Stimulated activated CD4-positive, alpha-beta T cell treated with anti-CD3 and anti-CD28 coated beads, Interleukin-15, amount 100 ng/mL, for 1 hour (primary cell): ENCODE results near the gene RBM19.
"Not testable (repeated sequence)": the region's sequence is repeated elsewhere in the genome, so short reads cannot be mapped to it uniquely, and the experiment has no call there.

Experiments used
- DNase-seq, 2 donors: peaks; one replicate each; pipeline ENCODE4 v3.0.0-alpha.2; 2020; ENCODE audit warnings: low read depth in 1 of 2, low spot score in 1 of 2

Gene RBM19

DNA sequence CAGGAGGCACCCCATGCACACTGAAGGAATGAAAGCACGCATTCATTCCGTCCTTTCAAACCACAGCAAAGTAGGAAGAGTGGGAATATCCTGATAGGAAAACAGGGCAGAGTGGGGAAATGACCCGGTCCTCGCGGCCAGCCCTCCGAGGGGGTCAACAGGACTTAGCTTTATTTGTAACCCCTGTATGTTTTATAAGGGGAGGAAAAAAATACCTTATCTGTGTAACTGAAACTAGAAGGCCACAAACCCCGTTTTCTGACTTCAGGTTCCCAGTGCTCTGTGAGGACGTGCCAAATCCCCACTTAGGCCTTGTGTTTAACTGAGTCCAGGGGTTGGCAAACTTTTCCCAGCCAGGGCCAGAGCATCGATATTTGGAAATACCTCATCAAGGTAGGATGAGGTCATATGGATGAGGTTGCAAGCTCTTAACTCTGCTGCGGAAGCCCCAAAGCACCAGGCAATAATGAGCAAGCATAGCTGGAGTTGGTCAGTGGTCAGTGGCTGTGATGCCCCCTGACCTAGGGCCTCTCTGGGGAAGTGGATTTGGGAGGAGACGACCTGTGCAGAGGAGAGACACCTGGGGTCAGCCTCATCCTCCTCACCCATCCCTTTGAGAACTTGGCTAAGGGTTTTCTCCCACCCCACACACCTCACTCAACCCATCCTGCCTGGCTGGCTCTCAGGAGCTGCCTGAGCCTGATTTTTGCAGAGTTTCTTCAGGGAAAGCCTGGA is 58.5 kb downstream of the RBM19 start:
- no peak for DNase-seq

DNA sequence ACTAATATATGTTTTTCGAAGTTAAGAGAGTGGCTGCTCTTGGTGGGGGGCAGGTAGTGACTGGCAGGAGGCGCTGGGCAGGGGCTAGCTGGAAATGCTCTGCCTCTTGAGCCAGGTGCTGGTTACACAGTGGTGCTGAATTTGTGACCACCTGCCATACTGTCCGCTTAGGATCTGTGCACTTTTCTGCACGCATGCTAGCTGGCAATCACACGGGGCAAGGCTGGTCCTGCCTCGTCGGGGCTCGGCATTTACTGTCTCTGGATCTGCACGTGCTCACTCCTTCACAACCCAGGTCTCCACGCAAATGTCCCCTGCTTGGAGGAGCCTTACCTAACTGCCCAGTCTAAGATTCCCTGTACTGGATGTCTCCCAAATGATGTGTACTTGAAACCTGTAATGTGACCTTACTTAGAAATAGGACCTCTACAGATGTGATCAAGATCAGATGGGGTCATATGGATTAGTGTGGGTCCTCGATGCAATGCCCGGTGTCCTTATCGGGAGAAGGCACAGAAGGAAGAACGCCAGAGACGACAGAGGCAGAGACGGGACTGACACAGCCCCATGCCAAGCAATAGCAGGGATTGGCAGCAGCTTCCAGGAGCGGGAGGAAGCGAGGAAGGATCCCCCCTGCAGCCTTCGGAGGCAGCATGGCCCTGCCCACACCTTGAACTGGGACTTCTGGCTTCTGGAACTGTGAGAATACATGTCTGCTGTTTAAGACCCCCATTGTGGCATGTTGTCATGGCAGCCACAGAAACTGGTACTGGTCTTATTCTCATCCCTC is 59.5 kb downstream of the RBM19 start:
- no peak for DNase-seq

DNA sequence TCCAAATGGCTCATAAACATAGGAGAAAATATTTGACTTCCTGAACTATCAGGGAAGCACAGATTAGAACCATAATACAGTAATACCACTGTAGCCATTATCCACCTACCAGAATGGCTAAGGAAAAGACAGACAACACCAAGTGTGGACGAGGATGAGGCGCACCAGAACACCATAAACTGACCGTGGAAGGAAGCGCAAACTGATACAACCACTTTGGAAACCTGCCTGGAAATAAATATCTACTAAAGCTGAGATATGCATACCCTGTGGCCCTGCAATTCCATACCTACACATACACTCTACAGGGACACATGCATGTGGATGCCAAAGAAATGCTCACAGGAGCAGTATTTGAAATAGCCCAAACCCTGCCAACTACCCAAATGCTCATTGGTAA is 60.3 kb downstream of the RBM19 start:
- no peak for DNase-seq

DNA sequence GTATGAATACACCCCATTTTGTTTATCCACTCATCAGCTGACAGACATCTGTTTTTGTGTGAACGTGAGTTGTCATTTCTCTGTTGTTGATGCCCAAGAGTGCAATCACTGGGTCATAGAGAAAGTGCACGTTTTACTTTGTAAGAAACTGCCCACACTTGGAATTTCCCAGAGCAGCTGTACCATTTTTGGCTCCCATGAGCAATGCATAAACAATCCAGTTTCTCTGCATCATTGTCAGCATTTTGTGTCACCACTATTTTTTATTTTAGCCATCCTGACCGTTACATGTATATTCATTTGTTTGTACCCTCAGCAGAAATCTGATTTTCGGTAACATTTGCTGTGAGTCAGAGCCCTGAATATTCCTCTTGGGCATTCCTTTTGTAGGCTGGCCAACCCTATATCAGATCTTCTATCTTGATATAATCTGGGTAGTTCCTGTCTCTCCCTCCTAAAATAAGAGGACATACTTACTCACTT is 62.7 kb downstream of the RBM19 start:
- DNase-seq = no peak

DNA sequence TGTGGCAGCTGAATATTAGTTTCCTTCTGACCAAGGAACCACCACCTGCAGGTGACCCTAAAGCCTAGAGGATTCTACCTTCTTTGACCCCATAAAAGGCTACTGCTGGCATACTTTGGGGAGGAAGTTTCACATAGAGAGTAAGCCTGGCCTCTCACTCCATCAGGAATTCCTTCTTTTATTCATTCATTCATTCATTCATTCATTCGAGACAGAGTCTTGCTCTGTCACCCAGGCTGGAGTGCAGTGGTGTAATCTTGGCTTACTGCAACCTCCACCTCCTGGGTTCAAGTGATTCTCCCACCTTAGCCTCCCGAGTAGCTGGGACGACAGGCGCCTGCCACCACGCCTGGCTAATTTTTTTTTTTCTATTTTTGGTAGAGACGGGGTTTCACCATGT is 64.8 kb downstream of the RBM19 start:
- not testable (repeated sequence) for DNase-seq

DNA sequence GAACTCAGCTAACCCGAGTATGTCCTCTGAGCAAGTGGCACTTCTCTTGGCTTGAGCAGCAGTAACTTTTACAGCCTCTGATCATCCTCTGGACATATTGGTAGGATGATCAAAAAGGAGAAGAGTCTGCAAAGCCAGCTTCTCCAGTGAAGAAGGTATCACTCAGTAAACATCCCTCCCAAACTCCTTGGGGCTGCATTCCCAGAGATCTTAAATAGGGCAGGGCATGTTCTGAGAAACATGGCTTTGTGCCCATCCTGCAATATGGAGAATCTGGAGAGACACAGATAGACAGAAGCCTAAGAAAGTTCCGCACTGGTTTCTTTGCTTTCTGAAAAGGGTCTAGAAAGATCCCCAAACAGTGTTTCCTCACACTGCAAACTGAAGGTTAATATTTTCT is 65.4 kb downstream of the RBM19 start:
- DNase-seq = no peak

DNA sequence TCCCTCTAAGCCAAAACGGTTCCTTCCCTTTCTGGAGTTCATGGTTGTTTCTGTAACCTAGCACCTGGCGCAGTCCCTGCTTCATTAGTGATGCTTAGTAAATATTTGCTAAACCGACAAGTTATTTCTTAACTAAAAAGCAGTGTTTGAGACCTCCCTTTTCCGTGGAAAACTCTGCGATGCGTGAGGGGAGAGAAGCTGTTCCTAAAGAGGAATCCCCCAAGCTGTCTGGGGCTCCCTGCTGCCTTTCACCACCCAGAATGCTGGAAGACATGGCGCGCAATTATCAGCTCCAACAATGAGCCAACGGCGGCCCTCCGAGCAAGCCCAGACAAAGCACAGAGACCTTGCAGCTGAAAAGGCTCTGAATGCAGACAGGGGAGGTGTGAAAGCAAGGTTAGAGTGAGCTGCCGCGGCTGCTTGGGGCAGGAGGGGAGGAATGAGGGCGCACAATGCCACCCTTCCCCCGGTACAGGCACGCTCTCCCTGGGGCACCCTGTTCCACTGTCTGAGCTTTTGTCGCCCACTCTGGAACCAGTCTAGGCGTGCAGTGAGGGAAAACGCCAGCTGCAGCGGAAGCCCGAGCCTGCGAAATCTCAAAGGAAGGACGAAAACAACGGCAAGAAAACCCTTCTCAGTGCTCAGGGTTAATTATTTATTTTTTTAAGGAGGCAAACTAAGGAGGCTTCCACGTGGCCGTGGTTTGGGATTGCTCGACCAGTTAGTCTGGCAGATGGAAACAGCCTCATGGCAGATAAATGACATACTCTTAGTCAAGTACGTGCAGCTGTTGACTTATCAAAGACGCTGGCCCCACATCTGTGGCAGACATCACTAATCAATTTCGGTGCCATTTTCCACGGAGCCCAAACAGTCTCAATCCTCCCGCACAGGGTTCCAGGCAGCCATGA is 66.3 kb downstream of the RBM19 start:
- no peak for DNase-seq

DNA sequence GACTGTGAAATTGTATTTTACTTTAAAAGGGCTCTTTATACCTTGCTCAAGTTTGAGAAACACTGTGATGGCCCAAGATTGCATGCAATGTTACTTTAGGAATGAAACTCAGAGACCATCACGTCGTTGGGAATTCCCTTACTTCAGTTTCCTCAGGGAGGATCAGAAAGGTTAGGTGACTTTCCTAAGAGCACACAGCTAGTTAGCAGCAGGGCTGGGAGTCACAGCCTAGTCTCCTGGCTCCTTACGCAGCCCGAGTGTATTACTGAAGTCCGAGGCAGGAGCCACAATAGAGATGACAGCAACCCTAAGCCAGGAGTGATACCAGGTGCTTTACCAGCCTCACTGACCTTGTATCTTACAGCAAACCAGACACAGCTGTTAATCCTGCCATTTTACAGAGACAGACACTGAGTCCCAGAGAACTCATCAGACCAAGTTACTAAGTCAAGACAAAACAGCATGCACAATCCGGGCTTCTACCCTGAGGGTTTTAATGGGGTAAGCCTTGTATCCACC is 67.0 kb downstream of the RBM19 start:
- no peak for DNase-seq

DNA sequence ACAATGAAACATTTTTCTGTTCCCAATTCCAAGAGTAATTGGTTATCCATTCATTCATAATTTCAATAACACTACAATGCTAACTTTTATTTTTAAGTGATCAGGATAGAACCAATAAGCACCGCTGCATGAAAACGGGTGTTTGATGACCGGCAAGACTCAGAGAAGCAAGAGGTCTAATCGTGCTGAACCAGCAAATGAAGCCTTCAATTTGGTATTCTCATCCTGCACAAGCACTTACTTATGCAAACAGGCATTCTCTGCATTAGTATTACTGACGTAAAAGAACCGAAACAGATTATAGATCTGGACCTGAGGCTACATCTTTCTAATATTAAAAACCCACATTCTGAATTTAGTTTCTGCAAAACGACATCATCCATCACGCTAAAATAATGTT is 67.7 kb downstream of the RBM19 start:
- no peak for DNase-seq

DNA sequence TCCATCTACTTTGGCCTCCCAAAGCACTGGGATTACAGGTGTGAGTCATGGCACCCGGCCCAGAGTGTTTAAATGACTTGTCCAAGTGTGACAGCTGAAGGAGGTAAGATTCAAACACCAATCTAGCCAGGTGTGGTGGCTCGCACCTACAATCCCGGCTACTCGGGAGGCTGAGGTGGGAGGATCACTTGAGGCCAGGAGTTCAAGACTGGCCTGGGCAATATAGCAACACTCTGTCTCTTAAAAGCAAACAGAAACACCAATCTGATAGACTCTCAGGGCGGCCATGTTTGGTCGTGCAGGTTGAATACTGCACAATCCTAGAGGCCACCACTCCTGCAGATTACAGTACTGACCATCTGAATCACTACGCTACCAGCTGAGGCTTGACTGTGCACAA is 68.7 kb downstream of the RBM19 start:
- no peak for DNase-seq

DNA sequence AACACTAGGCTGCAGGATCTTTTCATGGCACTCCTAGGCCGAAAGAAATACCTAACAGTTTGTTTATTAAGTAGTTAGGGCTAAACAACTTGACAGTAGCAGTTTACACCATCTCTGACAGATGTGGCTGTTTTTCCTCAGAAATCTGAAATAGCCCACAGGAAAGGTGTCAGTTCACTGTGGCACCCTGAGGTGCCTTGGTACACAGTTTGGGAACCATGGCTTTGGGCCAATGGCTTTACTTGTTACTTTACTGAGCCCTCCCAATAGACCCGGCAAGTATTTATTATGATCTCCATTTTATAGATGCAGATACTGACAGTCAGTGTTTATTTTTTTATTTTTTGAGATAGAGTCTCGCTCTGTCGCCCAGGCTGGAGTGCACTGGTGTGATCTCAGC is 69.3 kb downstream of the RBM19 start:
- DNase-seq = no peak

DNA sequence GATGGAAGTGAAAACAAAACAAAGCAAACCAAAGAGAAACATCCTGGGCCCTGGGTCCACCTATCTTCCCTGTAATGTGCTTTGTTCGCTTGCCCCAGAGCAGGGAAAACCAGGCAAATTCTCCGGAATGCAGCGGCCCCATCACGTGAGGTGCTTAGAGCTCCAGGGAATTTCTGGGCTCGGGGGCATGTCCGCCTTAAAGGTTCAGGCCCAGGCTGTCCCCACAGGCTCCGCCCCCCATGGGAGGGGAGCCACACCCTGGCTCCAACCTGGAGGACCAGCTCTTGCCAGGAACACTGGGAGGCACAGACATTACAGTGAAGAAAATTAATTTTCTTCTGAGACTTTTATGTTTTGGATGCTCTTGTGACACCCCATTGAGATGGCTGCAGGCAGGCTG is 69.9 kb downstream of the RBM19 start:
- DNase-seq = no peak

DNA sequence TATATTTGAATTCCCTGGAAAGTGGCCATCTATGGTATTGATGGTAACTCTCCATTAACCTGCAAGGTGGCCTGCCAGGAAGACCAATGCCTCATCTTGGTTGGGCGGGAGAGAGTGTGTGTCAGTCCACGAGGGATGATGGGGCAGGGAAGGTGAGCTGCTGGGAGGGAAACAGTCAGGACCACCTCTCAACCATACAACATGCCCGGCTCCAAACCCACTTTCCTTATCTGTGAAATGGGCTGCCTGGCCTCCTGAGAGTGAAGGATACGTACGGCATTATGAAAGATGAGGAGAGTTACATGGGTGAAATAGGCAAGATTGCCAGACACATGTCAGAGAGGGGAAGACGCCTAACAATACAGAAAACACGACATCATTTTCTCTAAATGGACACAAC is 70.9 kb downstream of the RBM19 start:
- DNase-seq = no peak

DNA sequence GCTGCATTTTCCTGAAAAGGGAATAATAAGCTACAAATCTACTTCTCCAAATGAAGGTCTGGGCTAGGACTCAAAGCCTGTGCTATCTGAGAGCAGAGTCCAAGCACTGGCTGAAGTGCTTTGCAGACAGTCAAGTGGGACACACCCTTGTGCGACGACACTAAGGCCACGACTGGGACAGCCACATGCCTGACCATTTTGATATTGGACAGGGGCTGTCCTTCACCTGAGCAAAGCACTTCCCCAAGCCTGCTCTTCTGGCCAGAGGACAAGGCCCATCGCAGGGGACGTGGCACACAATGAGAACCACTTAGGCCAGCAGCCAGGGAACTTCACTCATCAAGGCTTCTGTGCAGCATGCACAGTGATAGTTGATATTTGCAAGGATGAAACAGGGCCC is 71.4 kb downstream of the RBM19 start:
- no peak for DNase-seq

DNA sequence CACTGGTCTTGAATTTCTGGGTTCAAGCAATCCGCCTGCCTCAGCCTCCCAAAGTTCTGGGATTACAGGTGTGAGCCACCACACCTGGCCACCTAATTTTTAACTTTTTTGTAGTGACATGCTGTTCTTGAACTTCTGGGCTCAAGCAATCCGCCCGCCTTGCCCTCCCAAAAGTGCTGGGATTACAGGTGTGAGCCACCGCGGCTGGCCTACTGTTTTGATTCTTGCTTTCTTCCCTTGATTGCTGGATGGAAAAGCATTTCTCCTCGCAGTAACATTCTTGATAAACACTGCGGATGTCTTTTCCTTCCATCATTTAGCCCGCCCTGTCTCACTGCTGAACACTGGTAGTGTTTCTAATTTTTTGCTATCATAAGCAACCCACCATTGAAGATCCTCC is 72.9 kb downstream of the RBM19 start:
- DNase-seq = no peak

DNA sequence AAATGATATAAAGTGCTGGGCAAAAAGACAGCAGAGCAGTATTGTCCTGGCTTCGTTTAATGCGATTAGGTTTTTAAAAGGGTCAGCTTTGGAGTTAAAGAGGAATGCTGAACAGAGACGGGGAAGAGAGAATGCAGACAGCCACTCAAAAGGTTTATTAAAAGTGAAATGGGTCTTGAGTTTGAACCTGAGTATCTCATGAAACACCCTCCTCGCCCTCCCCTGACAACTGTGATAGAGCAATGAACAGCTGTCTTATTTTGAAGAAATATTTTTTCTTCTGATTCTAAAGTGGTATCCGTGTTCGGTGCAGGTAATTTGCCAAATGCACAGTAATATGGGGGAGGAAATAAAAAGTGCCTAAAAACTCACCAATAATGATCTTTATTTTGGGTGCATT is 73.6 kb downstream of the RBM19 start:
- no peak for DNase-seq

DNA sequence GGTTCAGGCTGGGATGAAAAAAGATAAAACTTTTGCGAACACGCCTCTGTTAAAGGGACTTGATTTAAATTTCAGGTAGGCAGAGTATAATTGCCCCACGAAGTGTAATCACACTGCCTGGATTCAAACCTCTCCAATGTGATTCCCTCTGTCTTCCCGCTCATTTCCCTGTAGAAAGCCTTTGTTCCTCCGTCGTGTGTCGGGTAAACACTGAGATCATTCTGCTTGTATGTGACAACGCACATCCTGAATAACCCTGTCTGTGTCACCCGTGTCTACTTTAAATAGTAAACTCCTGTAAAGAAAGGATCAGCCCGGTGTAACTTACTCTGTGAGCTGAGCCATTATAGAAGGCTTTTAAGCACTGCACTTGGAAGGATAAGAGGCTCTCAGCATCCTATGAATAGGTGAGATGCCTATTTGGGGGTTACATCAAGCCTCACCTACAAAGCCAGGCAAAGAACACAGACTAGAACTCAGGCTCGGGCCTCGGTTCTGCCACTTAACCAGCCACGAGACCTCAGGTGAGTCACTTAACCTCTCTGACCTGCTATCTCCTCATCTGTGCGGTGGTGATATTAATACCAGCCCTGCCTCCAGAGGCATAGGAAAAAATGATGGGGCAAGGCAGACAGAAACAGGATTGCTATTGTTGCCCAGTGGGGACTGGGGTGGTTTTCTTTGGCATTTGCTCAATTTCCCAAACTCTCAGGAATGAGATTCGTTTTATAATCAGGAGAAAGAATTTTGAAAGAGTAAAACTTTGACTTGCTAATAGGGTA is 74.2 kb downstream of the RBM19 start:
- no peak for DNase-seq

DNA sequence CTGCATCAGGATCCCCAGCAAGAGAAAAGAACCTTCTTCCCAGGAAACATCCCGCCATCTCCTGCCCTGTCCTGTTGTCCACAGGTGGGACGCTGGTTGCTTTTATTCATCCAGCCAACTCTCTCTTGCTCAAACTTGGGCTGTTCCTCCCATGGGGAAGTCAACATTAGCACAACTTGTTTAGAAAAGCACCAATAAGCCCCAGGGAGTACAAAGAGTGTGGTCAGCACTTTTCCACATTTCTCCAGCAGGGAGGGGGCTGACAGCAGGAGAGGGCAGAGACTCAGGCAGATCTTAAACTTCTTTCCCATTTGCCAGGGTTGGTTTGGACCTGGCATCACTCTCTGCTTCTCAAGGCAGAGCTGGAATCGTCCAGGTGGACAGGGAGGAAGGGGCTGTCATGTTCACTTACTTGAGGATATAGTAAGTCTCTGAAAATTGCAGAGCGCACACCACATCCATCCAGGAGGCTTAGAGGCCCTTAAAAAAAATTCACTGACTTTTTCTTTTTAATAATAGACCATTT is 74.9 kb downstream of the RBM19 start:
- DNase-seq = no peak

DNA sequence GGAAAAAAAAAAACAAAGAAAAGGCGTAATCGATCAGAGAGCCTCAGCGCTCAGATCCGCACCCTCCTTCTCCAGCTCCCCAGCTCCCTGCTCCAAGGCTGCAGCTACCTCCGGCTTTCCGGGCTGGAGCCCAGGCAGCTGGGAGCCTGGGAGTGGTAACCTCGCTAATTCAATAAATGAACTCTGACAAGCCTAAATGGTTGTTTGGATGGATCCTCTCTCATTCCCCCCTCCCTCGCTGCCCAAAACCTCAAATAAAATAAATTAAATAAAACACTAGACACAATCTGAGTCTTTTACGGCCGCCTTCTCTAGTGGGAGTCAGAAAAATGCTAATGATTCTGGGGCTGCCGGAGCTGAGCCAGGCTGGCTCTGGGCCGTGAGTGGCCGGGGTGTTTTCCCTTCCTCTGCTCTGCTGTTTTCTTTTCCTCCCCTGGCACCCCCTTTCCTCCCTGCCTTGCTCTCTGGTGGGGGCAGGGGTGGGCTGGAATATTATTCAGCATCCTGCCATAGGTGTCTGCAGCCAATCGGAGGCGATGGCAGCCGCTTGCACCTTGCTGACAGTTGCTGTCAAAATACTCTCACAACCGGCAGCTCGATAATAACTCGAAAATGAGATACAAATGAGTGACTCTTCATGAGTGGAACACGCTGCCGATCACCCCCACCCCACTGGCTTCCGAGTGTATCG is 76.1 kb downstream of the RBM19 start:
- no peak for DNase-seq

DNA sequence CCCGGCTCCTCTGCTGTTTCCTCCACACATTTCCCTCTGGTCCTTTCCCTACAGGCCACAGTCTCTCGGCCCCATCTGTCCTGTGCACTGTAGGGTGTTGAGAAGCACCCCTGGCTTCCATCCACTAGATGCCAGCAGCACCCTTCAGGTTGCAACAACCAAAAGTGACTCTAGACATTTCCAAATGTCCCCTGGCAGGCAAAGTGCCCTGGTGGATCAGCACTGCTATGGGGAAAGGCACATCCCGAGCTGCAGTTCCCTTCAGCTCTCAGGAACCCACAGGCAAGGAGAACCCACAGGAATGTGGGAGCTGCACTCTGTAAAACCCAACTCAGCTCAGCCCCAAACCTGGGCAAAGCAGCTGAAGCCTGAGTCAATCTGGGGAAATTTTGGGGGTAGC is 77.0 kb downstream of the RBM19 start:
- no peak for DNase-seq
